HEK293T (cell line): ENCODE results near the gene RNF111.

Source experiments
- FOXM1 ChIP-seq: fragments of 450-650 bp; IDR thresholded peaks from 2 replicates; pipeline ENCODE4 v1.6.1; 2017; ENCODE audit warnings: mild to moderate bottlenecking, borderline replicate concordance
- SP1 ChIP-seq: fragments of 450-650 bp; IDR thresholded peaks from 2 replicates; pipeline ENCODE4 v1.6.1; 2017

DNA sequence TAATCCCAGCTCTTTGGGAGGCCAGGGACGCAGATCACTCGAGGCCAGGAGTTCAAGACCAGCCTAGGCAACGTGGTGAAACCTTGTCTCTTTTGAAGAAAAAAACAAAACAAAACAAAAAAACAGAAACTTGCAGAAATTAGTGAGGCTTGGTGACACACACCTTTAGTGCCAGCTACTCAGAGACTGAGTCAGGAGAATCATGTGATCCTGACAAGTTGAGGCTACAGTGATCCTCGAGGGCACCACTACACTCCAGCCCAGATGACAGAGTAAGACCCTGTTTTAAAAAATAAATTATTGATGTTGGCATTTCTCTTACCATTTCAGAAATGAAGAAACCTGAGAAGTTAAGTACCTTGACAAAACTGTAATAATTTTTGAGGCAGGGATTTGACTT is 72.9 kb downstream of the RNF111 start:
- no peak for TF ChIP-seq FOXM1
- TF ChIP-seq SP1, result no peak
